ENCODE results near the gene SKIDA1.

DNA sequence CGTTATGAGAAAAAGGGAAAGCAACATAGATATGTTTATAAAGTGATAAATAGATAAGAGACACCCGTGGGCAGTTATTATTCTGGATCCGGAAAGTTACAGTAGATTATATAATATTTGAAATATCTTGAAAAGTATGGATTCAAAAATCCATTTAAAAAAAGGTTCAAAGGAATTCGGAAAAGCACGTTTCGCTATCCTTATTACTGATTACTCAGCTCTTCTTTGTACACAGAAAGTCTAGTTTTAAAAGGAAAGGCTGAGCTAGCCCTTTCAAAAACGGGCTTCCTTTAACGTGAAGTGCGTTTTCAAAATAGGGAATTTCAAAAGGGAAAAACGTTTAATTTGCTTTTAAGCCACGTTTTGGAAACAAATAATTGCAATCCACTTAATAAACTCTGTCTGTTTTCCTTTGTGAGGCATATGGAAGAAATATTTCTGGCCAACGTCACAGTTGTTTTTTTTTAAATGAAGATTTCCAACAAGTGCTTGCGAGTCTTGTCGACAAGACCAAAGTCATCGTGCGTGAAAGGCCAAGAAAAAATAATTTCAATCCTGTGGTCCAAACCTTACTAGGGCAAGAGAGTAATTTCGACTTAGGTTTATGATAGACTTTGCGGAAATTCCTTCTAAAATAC, 2.2 kb upstream of the SKIDA1 start:
- no peak; the same call in 1 of the 2 replicates for TF ChIP-seq POLR2AphosphoS5 (IDR thresholded peaks at IDR 0.05; ENCODE audit: borderline replicate concordance, low read depth, low read length)
- TF ChIP-seq EZH2 (IDR thresholded peaks at IDR 0.05), result no peak

Data from SK-N-MC (cell line).